HG03066 (cell line): ENCODE data around the gene KIF6.

Experiments used
- ATAC-seq: cut with Tn5 transposase; IDR thresholded peaks from one replicate; pipeline ENCODE4 v1.9.1; 2021; ENCODE audit warnings: low read depth; ENCODE audit not compliant: unreplicated experiment

Gene KIF6

DNA sequence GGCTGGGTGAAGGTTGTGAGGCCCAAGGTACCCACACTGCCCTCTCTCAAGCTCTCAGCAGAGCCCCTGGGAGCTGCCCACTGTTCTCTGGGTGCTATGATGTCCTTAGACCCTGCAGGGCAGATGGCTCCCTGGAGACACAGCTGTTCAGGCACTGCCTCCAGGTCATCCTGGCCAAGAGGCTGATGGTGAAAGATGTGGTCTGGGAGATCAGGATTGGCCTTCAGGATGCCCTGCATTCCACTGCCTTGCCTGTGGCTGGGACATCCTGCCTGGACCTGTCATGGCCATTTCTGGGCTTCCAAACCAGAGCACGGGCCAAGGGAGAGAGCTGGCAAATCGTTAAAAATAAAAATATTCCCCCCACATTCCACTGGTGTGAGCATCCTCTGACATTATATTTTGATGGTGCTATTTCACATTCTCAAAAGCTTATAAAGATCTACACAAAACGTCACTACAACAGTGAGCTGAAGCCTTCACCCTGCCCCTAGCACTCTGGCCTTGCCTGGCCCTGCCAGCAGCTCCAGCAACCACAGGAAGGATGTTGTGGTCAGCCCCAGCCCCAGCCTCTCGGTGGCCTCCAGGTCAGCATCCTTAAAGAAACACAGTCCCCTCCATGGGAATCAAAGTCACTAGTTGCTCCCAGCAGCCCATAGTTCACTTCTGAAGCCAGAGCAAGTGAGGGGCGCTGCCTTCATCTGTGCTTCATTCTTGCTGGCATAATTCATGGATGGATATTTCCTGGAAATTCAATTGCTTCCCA, 389.2 kb downstream of the KIF6 start:
- ATAC-seq: no peak

GRCh38 chr6:39333644-39334438, 391.4 kb downstream of the KIF6 start:
- no peak for ATAC-seq

DNA sequence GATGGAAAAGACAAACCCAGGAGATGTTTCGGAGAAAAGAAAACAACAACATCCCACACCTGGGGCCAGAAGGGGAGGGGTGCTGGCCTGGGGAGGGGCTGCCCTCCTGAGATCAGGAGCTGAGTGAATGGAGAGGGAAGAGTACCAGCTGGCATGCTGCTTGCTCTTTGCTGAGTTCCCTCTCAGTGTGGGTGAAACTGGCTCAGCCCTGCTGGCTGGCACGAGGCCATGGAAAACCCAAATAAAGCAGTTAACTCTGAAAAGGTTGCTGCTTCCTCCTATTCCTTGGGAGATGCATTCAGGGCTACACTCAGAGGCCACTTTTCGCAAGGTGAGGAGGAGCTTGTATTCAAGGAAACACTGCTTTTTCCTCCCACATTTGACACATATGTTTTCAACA, 394.7 kb downstream of the KIF6 start:
- no peak for ATAC-seq

- ATAC-seq: peak; percentile 92
Measured at GRCh38 chr6:39330057-39330456, 395.2 kb downstream of the KIF6 start.

- ATAC-seq: no peak
Measured at GRCh38 chr6:39328066-39328465, 397.1 kb downstream of the KIF6 start.

- no peak for ATAC-seq
Measured at GRCh38 chr6:39327507-39327906, 397.7 kb downstream of the KIF6 start.

DNA sequence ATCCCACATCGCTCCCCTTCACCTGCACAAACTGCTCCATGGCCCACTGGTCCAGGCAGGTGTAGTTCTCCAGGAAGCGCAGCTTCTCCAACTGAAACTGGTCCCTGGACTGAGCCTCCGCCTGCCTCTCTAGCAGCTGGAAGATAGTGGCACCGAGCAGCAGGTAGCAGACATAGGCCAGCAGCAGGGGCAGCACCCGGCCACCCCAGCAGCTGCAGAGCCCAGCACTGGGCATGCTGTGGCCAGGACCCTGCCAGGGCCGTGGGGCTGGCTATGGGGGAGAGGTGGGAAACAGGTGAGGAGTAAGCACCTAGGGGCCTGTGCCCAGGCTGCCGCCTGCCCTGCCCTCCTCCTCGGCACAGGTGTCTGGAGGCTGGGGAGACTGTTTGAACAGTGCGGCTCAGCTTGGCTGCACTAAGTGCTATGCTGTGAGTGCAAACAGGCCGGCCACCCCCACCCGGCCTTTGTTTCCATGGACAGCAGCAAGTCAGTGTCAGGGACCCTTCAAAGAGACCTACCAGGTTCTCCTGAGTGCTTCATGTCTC, 402.8 kb downstream of the KIF6 start, which contains the start of gene KCNK16:
TSS of gene KCNK16 (minus strand) at position 397 of the 545 bp plus-strand sequence. CDS start at position 235, 162 bp downstream.
- no peak for ATAC-seq

- ATAC-seq: no peak
Measured at GRCh38 chr6:39321761-39322160, 403.4 kb downstream of the KIF6 start.

- ATAC-seq: no peak
Measured at GRCh38 chr6:39320363-39320984, 404.7 kb downstream of the KIF6 start.

- ATAC-seq: no peak
Measured at GRCh38 chr6:39319621-39320362, 405.4 kb downstream of the KIF6 start.

DNA sequence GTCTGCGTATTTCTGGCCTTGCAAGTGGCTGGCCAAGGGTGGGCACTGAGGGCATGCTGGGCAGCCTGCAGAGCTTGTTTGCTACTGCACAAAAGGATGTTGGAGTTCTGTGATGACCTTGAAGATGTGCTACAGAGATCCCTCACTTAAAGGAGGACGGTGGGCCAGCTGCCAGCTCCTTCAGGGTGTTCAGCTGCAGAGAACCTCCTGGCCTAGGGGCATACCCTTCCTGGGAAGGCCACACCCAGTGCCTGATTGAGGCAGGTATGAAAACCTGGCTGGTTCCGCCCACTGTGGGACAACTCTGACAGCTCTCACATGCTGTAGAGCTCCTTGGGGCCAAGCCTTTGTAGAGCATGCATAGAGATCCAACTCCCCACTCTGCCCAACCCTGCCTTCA, 408.0 kb downstream of the KIF6 start:
- ATAC-seq: no peak

- no peak for ATAC-seq
Measured at GRCh38 chr6:39314273-39314795, 410.9 kb downstream of the KIF6 start, which contains the start of gene KCNK17. Gene KCNK17 (minus strand): TSS chr6:39314419. CDS start chr6:39314320, 99 bp downstream.

GRCh38 chr6:39313526-39314272, 411.5 kb downstream of the KIF6 start:
- no peak for ATAC-seq

DNA sequence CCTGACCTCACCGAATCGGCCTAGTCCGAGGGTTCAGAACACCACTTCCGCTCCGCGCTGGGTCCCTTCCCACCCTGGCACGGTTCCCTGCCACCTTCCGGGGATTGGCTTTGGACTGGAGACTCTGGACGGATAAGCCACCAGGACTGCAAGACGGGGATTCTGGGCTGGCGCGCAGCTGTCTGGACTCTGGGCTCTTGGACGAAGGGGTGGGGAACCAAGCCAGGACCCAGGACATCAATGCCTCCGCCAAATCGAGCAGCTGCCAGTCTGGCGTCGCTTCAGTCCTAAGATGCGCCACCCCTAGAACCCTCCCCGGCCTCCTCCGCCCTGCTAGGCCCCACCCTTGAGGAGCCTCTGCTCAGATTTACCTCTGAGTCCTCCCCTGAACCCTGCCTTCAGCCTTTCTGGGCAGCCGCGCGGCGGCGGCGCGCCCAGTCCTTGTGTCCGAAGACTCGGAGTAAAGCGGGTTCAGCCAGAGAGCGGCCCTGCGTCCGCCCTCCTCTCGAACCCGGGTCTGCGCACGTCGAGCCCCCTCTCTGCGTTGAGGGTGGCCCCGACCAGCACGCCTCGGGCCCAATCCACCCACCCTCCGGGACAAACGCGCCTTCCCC, 412.2 kb downstream of the KIF6 start:
- ATAC-seq: no peak

DNA sequence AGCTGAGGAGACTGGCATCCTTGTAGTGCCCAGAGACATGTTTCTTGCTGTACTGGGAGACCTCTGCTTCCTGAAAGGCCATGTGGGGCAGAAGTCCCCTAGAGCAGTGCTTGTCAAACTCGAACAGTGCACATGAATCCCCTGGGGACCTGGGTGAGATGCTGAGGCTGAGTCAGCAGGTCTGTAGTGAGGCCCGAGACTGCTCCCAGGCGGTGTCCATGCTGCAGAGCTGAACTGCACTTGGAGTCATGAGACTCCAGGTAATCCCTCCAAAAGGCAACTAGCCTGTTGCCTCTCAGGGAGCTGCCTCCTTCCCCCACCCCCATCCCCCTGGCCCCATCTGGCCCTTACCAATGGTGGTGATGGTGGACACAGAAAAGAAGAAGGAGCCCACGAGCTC, 414.7 kb downstream of the KIF6 start:
- no peak for ATAC-seq

- ATAC-seq: no peak
Measured at GRCh38 chr6:39309942-39310531, 415.2 kb downstream of the KIF6 start.

- no peak for ATAC-seq
Measured at GRCh38 chr6:39307462-39307861, 417.7 kb downstream of the KIF6 start.

GRCh38 chr6:39304951-39305350, 420.3 kb downstream of the KIF6 start:
- ATAC-seq: no peak
